HG03442 (cell line): ENCODE results near the gene TMEM123.
A peak's percentile ranks its signal among the peaks of the same experiment; 100 is the strongest.

Experiments used
- ATAC-seq: cut with Tn5 transposase; IDR thresholded peaks from one replicate; pipeline ENCODE4 v1.9.1; 2021; ENCODE audit warnings: mild to moderate bottlenecking, moderate library complexity; ENCODE audit not compliant: unreplicated experiment

Gene TMEM123

GRCh38 chr11:102472127-102472526, 19.6 kb upstream of the TMEM123 start:
- no peak for ATAC-seq

- ATAC-seq: no peak
These were observed 18.9 kb upstream of the TMEM123 start for GRCh38 chr11:102471474-102471873.

GRCh38 chr11:102470251-102470650, 17.7 kb upstream of the TMEM123 start:
- no peak for ATAC-seq

GRCh38 chr11:102469196-102469821, 16.7 kb upstream of the TMEM123 start:
- no peak for ATAC-seq

GRCh38 chr11:102468616-102469195, 16.1 kb upstream of the TMEM123 start:
- ATAC-seq: no peak

GRCh38 chr11:102467853-102468580, 15.5 kb upstream of the TMEM123 start:
- no peak for ATAC-seq

GRCh38 chr11:102467080-102467708, 14.6 kb upstream of the TMEM123 start:
- no peak for ATAC-seq

- no peak for ATAC-seq
These were observed 13.1 kb upstream of the TMEM123 start for GRCh38 chr11:102465696-102466095.

- peak; percentile 46 for ATAC-seq
These were observed 12.4 kb upstream of the TMEM123 start for GRCh38 chr11:102464859-102465500.

- ATAC-seq: no peak
These were observed 11.5 kb upstream of the TMEM123 start for GRCh38 chr11:102464037-102464436.

- no peak for ATAC-seq
These were observed 10.0 kb upstream of the TMEM123 start for GRCh38 chr11:102462610-102463009.

GRCh38 chr11:102459393-102459792, 6.8 kb upstream of the TMEM123 start:
- peak; percentile 40 for ATAC-seq

GRCh38 chr11:102458548-102458947, 6.0 kb upstream of the TMEM123 start:
- no peak for ATAC-seq

GRCh38 chr11:102457865-102458264, 5.3 kb upstream of the TMEM123 start:
- no peak for ATAC-seq

- ATAC-seq: no peak
These were observed 4.6 kb upstream of the TMEM123 start for GRCh38 chr11:102457056-102457677.

- no peak for ATAC-seq
These were observed 3.8 kb upstream of the TMEM123 start for GRCh38 chr11:102456381-102456780.

GRCh38 chr11:102453921-102454320, 1.4 kb upstream of the TMEM123 start:
- no peak for ATAC-seq

- ATAC-seq: no peak
These were observed 734 bp upstream of the TMEM123 start for GRCh38 chr11:102453302-102453695.

- peak; percentile 59 for ATAC-seq
These were observed 694 bp downstream of the TMEM123 start for GRCh38 chr11:102451681-102452460.

GRCh38 chr11:102451041-102451680, 1.4 kb downstream of the TMEM123 start:
- no peak for ATAC-seq
